Vagina (tissue), 2 donors: ENCODE results near the gene PIAS4. TPM values are rescaled to one million over a fixed set of nuclear protein-coding genes. Genes with fewer than 3 reads are reported as not detected.

Experiments used
- DNase-seq, 2 donors: peaks; one replicate each; pipeline ENCODE4 v3.0.0-alpha.2; 2017; ENCODE audit errors: extremely low spot score in 2 of 2
- H3K27ac ChIP-seq: fragments of 200-600 bp; sonication (generic); one replicate; pipeline ENCODE4 v1.5.1; 2019
- H3K27me3 ChIP-seq: fragments of 200-600 bp; sonication (generic); one replicate; pipeline ENCODE4 v1.5.1; 2019
- H3K36me3 ChIP-seq, 2 donors: fragments of 200-600 bp; sonication (generic); one replicate each; pipeline ENCODE4 v1.5.1; 2017 to 2019
- H3K4me1 ChIP-seq: fragments of 200-600 bp; sonication (generic); one replicate; pipeline ENCODE4 v1.5.1; 2019
- H3K4me3 ChIP-seq, 2 donors: fragments of 200-600 bp; sonication (generic); 1 replicate in 1 of 2; 2 replicates in 1 of 2; pipeline ENCODE4 v1.5.1; 2016 to 2019
- H3K9me3 ChIP-seq: fragments of 200-600 bp; sonication (generic); one replicate; pipeline ENCODE4 v1.5.1; 2019
- CTCF ChIP-seq, 3 experiments: fragments of 450-650 bp in 2 of 3; fragments of 200-600 bp in 1 of 3; sonication (generic) in 1 of 3; IDR thresholded peaks; one replicate each; pipeline ENCODE4 v1.5.1; 2017 to 2019; ENCODE audit warnings: antibody characterized with exemption in 3 of 3, mild to moderate bottlenecking in 2 of 3, moderate library complexity in 2 of 3
- POLR2A ChIP-seq, 2 donors: fragments of 450-650 bp; IDR thresholded peaks; one replicate each; pipeline ENCODE4 v1.6.1; 2017; ENCODE audit warnings: antibody characterized with exemption in 2 of 2, mild to moderate bottlenecking in 2 of 2, moderate library complexity in 2 of 2
- POLR2AphosphoS5 ChIP-seq, 2 donors: sonication (generic); formaldehyde crosslinking; IDR thresholded peaks; one replicate each; pipeline ENCODE4 v1.9.0; 2017; ENCODE audit warnings: antibody characterized with exemption in 2 of 2, mild to moderate bottlenecking in 2 of 2, low read depth in 1 of 2; ENCODE audit not compliant: insufficient read depth in 1 of 2
- intact Hi-C: fragments of 100-400 bp; cut with DNase I; formaldehyde crosslinking; loops from one replicate; pipeline ENCODE4 v1.15.1; 2023
- total RNA-seq: library from RNA; depleted of rRNA; stranded (reverse); fragments of >200 nt; gene quantifications from one replicate; pipeline ENCODE4 v1.2.3, GENCODE V29; 2016

Gene PIAS4
- total RNA-seq, 1 donor from 2014 or later: 14.0 TPM

- Histone ChIP-seq H3K27ac (no peak overlapping the region), H3K4me3 (no peak overlapping the region), H3K9me3 (no peaks in the 10 kb centered on the region), H3K36me3 (peaks cover 0 to 50% of the 10 kb centered on the region in 2 donors), H3K4me1 (no peaks in the 10 kb centered on the region), H3K27me3 (no peaks in the 10 kb centered on the region)
- intact Hi-C loops: no loop called here
- no peak for DNase-seq
- TF ChIP-seq CTCF (IDR thresholded peaks at IDR 0.05) (no peak), POLR2AphosphoS5 (IDR thresholded peaks at IDR 0.05; ENCODE audit: insufficient read depth in 1 of 2, low read depth in 1 of 2) (no peak), POLR2A (IDR thresholded peaks at IDR 0.05) (no peak)
Measured at GRCh38 chr19:4032436-4032835, 24.9 kb downstream of the PIAS4 start.

- Histone ChIP-seq H3K27ac (no peak overlapping the region), H3K4me1 (no peaks in the 10 kb centered on the region), H3K4me3 (no peak overlapping the region), H3K36me3 (peaks cover 0 to 55% of the 10 kb centered on the region in 2 donors), H3K9me3 (no peaks in the 10 kb centered on the region), H3K27me3 (no peaks in the 10 kb centered on the region)
- no peak for DNase-seq
- intact Hi-C loops: no loop called here
- TF ChIP-seq POLR2AphosphoS5 (IDR thresholded peaks at IDR 0.05; ENCODE audit: insufficient read depth in 1 of 2, low read depth in 1 of 2): no peak
- TF ChIP-seq POLR2A (IDR thresholded peaks at IDR 0.05): no peak
- no peak for TF ChIP-seq CTCF (IDR thresholded peaks at IDR 0.05)
Measured at GRCh38 chr19:4033028-4033956, 25.8 kb downstream of the PIAS4 start.

- intact Hi-C loops: no loop called here
- Histone ChIP-seq H3K4me3 (no peak overlapping the region), H3K4me1 (no peaks in the 10 kb centered on the region), H3K36me3 (peaks cover 0 to 45% of the 10 kb centered on the region in 2 donors), H3K9me3 (no peaks in the 10 kb centered on the region), H3K27me3 (no peaks in the 10 kb centered on the region), H3K27ac (no peak overlapping the region)
- DNase-seq: no peak
- no peak for TF ChIP-seq CTCF (IDR thresholded peaks at IDR 0.05)
- TF ChIP-seq POLR2A (IDR thresholded peaks at IDR 0.05): no peak
- no peak for TF ChIP-seq POLR2AphosphoS5 (IDR thresholded peaks at IDR 0.05; ENCODE audit: insufficient read depth in 1 of 2, low read depth in 1 of 2)
Measured at GRCh38 chr19:4034048-4035017, 26.8 kb downstream of the PIAS4 start.

GRCh38 chr19:4035018-4035566 lies 27.6 kb downstream of the PIAS4 start:
- TF ChIP-seq CTCF (IDR thresholded peaks at IDR 0.05) (no peak), POLR2A (IDR thresholded peaks at IDR 0.05) (no peak), POLR2AphosphoS5 (IDR thresholded peaks at IDR 0.05; ENCODE audit: insufficient read depth in 1 of 2, low read depth in 1 of 2) (no peak)
- no peaks in the 10 kb centered on the region for H3K4me1 ChIP-seq
- intact Hi-C loops: no loop called here
- DNase-seq: no peak
- H3K4me3 ChIP-seq: no peak overlapping the region
- H3K27me3 ChIP-seq: no peaks in the 10 kb centered on the region
- H3K27ac ChIP-seq: no peak overlapping the region
- H3K9me3 ChIP-seq: no peaks in the 10 kb centered on the region
- H3K36me3 ChIP-seq: peaks cover 0 to 38% of the 10 kb centered on the region in 2 donors
